AG10803 (cell line): Measurements from ENCODE around the gene MARCHF11.

Source experiments
- DNase-seq: peaks from one replicate; pipeline ENCODE4 v3.0.0; 2010; ENCODE audit warnings: low read depth
- H3K4me3 ChIP-seq: 2 replicates; pipeline ENCODE4 v1.5.1; 2011; ENCODE audit warnings: mild to moderate bottlenecking, low read length, control low read depth
- CTCF ChIP-seq: conservative IDR thresholded peaks from 2 replicates; pipeline ENCODE4 v1.5.1; 2011; ENCODE audit warnings: mild to moderate bottlenecking, low read length, control low read depth, inconsistent platforms

MARCHF11 gene

GRCh38 chr5:16134204-16134603, 45.4 kb downstream of the MARCHF11 start:
- H3K4me3 ChIP-seq, result no peak overlapping the region
- DNase-seq, result no peak
- no peak for TF ChIP-seq CTCF

- DNase-seq, result no peak
- no peak for TF ChIP-seq CTCF
- no peak overlapping the region for H3K4me3 ChIP-seq
Measured at GRCh38 chr5:16131878-16132277, 47.7 kb downstream of the MARCHF11 start.

GRCh38 chr5:16128944-16129343, 50.6 kb downstream of the MARCHF11 start:
- TF ChIP-seq CTCF, result no peak
- H3K4me3 ChIP-seq, result no peak overlapping the region
- no peak for DNase-seq

GRCh38 chr5:16127865-16128544, 51.6 kb downstream of the MARCHF11 start:
- no peak for DNase-seq
- no peak for TF ChIP-seq CTCF
- no peak overlapping the region for H3K4me3 ChIP-seq

- no peak for DNase-seq
- H3K4me3 ChIP-seq, result no peak overlapping the region
- TF ChIP-seq CTCF, result no peak
Measured at GRCh38 chr5:16120579-16120978, 59.0 kb downstream of the MARCHF11 start.

- TF ChIP-seq CTCF, result no peak
- H3K4me3 ChIP-seq, result no peak overlapping the region
- DNase-seq, result no peak
Measured at GRCh38 chr5:16119790-16120189, 59.8 kb downstream of the MARCHF11 start.

- no peak for TF ChIP-seq CTCF
- H3K4me3 ChIP-seq, result no peak overlapping the region
- no peak for DNase-seq
Measured at GRCh38 chr5:16115140-16115539, 64.5 kb downstream of the MARCHF11 start.
